ENCODE measurements around the gene HAND2.

DNA sequence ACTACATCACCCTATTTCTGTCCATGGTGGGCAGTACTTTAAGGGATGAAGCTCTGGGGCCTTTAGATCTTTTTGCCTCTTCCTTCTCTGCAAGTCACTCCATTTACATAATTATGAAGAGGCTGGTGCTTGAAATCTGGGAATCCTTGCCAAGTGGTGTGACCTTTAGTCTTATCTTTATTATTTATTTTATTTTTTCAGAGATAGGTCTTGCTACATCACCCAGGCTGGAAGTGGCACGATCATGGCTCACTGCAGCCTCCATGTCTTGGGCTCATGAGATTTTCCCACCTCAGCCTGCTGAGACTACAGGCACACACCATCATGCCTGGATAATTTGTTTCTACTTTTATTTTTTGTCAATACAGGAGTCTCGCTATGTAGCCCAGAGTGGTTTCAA, 34.4 kb upstream of the HAND2 start:
- TF ChIP-seq YY1 (IDR thresholded peaks at IDR 0.05; ENCODE audit: low read depth, low read length) (no peak), CHD2 (IDR thresholded peaks at IDR 0.05; ENCODE audit: low read length) (no peak), EP300 (IDR thresholded peaks at IDR 0.05; ENCODE audit: borderline replicate concordance in 1 of 2, low read depth in 2 of 2, low read length in 2 of 2) (no peak)
